RWPE2 (cell line): Measurements from ENCODE around the gene SBF1.
A peak's percentile ranks its signal among the peaks of the same experiment; 100 is the strongest.

Source experiments
- ATAC-seq: fragments of 200-7000 bp; cut with Tn5 transposase; 3 replicates; pipeline ENCODE4 v1.9.1; 2021; ENCODE audit warnings: low read depth
- DNase-seq: peaks from one replicate; pipeline ENCODE4 v3.0.0-alpha.2; 2020; ENCODE audit warnings: low spot score
- H3K27ac ChIP-seq: fragments of 450-650 bp; 2 replicates; pipeline ENCODE4 v1.5.1; 2017; ENCODE audit warnings: mild to moderate bottlenecking; ENCODE audit not compliant: poor library complexity, severe bottlenecking
- H3K27me3 ChIP-seq: fragments of 250-450 bp; sonication (Bioruptor Pico); 2 replicates; pipeline ENCODE4 v1.5.1; 2021; ENCODE audit warnings: mild to moderate bottlenecking, moderate library complexity; ENCODE audit not compliant: insufficient read depth, poor library complexity, severe bottlenecking
- H3K36me3 ChIP-seq: fragments of 250-450 bp; sonication (Bioruptor Pico); 2 replicates; pipeline ENCODE4 v1.5.1; 2020; ENCODE audit warnings: low read depth, mild to moderate bottlenecking, moderate library complexity
- H3K4me1 ChIP-seq: fragments of 250-450 bp; sonication (Bioruptor Pico); 2 replicates; pipeline ENCODE4 v1.5.1; 2021; ENCODE audit warnings: mild to moderate bottlenecking, moderate library complexity; ENCODE audit not compliant: insufficient read depth, poor library complexity, severe bottlenecking
- H3K4me3 ChIP-seq: fragments of 250-450 bp; sonication (Bioruptor Pico); 2 replicates; pipeline ENCODE4 v1.5.1; 2021; ENCODE audit warnings: mild to moderate bottlenecking, moderate library complexity; ENCODE audit not compliant: severe bottlenecking
- H3K9me3 ChIP-seq: fragments of 250-450 bp; sonication (Bioruptor Pico); 2 replicates; pipeline ENCODE4 v1.5.1; 2021; ENCODE audit warnings: mild to moderate bottlenecking, moderate library complexity; ENCODE audit not compliant: severe bottlenecking
- TF ChIP-seq, protein P1 (sequence below): fragments of 450-650 bp; IDR thresholded peaks from one replicate; pipeline ENCODE4 v1.5.1; 2017; ENCODE audit warnings: mild to moderate bottlenecking, moderate library complexity; ENCODE audit not compliant: poor library complexity, severe bottlenecking

The SBF1 gene

DNA sequence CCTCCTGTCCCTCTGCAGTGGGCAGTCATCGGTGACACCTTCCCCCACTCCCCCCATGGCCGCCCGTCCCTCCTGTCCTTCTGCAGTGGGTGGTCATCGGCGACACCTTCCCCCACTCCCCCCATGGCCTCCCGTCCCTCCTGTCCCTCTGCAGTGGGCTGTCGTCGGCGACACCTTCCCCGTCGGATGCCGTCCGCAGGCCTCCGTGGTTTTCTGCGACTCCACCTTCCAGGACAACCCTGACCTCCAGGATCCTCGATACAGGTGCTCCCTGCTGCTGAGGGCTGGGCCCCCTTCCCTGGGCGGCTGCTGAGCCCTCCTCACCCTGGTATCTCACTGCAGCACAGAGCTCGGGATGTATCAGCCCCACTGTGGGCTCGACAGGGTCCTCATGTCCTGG is 14.1 kb upstream of the SBF1 start:
- peaks cover 3% of the 10 kb centered on the region for H3K4me1 ChIP-seq
- ATAC-seq (no peak), DNase-seq (no peak)
- no peaks in the 10 kb centered on the region for H3K36me3 ChIP-seq
- H3K4me3 ChIP-seq, result no peak overlapping the region
- H3K9me3 ChIP-seq, result no peaks in the 10 kb centered on the region
- H3K27ac ChIP-seq, result no peak overlapping the region
- TF ChIP-seq, protein P1, sequence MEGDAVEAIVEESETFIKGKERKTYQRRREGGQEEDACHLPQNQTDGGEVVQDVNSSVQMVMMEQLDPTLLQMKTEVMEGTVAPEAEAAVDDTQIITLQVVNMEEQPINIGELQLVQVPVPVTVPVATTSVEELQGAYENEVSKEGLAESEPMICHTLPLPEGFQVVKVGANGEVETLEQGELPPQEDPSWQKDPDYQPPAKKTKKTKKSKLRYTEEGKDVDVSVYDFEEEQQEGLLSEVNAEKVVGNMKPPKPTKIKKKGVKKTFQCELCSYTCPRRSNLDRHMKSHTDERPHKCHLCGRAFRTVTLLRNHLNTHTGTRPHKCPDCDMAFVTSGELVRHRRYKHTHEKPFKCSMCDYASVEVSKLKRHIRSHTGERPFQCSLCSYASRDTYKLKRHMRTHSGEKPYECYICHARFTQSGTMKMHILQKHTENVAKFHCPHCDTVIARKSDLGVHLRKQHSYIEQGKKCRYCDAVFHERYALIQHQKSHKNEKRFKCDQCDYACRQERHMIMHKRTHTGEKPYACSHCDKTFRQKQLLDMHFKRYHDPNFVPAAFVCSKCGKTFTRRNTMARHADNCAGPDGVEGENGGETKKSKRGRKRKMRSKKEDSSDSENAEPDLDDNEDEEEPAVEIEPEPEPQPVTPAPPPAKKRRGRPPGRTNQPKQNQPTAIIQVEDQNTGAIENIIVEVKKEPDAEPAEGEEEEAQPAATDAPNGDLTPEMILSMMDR, result no peak
- no peaks in the 10 kb centered on the region for H3K27me3 ChIP-seq

DNA sequence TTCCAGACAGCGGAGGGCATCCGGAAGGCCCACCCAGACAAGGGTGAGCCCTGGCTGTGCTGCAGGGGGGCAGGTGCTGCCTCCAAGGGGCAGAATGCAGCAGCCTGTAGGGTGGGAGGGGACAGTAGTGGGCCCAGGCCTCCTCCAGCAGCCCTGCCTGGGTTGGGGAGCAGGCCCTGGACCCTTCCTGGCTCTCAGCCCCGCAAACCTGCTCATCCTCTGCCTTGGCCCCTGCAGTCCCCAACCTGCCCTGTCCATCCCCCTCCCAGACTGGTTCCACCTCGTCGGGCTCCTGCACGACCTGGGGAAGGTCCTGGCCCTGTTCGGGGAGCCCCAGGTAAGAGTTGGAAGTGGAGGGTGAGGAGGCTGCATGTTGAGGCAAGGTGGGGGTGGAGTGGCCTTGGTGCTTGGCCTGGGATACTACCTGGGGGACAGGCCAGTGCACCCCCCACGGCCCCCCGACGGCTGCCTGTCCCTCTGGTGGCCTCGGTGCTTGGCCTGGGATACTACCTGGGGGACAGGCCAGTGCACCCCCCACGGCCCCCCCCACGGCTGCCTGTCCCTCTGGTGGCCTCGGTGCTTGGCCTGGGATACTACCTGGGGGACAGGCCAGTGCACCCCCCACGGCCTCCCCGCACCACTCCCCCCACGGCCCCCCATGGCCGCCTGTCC is 13.3 kb upstream of the SBF1 start:
- no peaks in the 10 kb centered on the region for H3K27me3 ChIP-seq
- TF ChIP-seq, protein P1, result no peak
- ATAC-seq (no peak), DNase-seq (no peak)
- no peak overlapping the region for H3K27ac ChIP-seq
- H3K4me1 ChIP-seq, result peaks cover 3% of the 10 kb centered on the region
- no peaks in the 10 kb centered on the region for H3K9me3 ChIP-seq
- H3K36me3 ChIP-seq, result no peaks in the 10 kb centered on the region
- H3K4me3 ChIP-seq, result no peak overlapping the region

DNA sequence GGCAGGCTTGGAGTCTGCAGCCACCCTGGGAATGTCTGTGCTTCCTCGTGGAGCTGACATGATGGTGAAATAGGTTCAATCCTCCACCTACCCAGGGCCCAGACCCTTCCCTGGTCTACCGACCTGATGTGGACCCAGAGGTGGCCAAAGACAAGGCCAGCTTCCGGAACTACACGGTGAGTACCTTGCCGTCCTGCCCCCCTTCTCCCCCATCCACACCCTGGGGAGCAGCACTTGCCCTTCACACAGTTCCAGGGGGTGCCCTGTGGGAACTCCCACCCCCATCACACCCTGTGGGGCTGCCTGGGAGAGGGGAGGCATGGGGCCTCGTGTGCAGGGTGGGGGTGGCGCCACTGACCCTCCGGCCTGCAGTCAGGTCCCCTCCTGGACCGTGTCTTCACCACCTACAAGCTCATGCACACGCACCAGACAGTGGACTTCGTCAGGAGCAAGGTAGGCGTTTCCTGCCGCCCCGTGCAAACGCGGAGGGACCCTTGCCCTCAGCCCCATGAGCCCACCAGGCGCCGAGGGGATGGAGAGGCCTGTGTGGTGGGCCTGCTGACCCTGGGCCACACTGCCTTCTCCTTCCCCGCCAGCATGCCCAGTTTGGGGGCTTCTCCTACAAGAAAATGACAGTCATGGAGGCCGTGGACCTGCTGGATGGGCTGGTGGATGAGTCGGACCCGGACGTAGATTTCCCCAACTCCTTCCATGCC is 12.6 kb upstream of the SBF1 start:
- Histone ChIP-seq H3K4me1 (peaks cover 3% of the 10 kb centered on the region), H3K9me3 (no peaks in the 10 kb centered on the region), H3K4me3 (no peak overlapping the region), H3K36me3 (no peaks in the 10 kb centered on the region), H3K27me3 (no peaks in the 10 kb centered on the region), H3K27ac (no peak overlapping the region)
- ATAC-seq, result no peak
- DNase-seq, result no peak
- TF ChIP-seq, protein P1, result no peak

DNA sequence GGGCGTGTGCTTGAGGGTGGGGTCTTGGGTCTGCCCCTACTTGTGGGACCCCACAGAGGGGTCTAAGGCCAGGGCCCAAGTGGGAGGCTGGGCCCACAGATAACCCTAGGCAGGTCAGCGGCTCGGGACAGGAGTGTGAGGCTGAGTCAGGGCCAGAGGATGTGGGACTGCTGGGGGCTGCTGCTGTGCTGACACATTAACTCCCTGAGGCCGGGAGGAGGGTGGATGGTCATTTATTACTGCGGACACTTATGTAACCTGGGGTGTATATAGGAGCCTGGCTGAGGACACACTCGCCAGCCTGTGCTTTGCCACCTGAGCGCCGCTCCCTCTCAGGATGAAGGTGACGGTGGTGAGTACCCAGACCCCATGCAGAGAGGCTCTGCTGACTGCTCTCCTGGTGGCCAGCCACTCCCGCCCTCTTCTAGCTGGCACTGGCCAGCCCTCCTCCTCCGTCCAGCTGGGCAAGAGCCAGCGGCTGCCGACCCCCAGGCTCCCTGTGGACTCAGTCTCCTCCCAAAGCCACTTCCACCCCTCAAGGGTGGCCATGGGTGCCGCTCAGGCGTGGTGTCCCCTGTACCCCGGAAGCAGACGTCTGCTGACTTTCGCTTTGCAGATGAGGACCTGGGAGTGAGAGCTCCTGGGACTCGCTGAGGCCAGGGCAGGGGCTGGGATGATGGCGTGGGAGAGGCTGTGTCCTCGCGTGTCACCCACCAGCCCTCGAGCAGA is 11.9 kb upstream of the SBF1 start, which contains the start of gene MIOX:
Gene MIOX (plus strand): TSS at position 299 of the 729 bp plus-strand sequence. CDS start 39 bp downstream, at position 338.
- TF ChIP-seq, protein P1, result no peak
- Histone ChIP-seq H3K4me3 (no peak within 1 kb of the TSS), H3K27me3 (no peaks in the 10 kb centered on the region), H3K27ac (no peak within 1 kb of the TSS), H3K9me3 (no peaks in the 10 kb centered on the region), H3K36me3 (no peaks in the 10 kb centered on the region), H3K4me1 (peaks cover 3% of the 10 kb centered on the region)
- ATAC-seq (peak; percentile 35; the same call in 2 of the 3 replicates), DNase-seq (no peak)
